Activated CD4-positive, CD25-positive, alpha-beta regulatory T cell (primary cell): ENCODE results near the gene HAGHL.

Experiments used
- DNase-seq, 4 experiments: peaks; one replicate each; lab custom pipeline; 2025; lab: John Stamatoyannopoulos, UW

HAGHL gene

DNA sequence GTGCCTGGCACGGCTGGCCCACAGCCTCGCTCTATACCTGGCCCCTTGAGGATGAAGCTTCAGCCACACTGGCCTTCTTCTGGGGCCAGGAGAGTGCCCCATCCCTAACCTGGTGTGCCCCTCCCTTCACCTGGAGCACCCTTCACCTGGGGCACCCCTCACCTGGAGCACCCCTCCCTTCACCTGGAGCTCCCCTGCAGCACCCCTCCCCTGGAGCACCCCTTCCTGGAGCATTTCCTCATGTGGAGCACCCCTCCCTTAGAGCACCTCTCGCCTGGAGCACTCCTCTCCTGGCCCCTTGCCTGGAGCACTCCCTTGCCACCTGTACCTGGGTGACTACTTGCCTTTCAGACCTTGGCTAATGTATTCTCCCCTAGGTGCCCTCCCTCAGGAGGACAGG is 18.9 kb upstream of the HAGHL start:
- no peak for DNase-seq

DNA sequence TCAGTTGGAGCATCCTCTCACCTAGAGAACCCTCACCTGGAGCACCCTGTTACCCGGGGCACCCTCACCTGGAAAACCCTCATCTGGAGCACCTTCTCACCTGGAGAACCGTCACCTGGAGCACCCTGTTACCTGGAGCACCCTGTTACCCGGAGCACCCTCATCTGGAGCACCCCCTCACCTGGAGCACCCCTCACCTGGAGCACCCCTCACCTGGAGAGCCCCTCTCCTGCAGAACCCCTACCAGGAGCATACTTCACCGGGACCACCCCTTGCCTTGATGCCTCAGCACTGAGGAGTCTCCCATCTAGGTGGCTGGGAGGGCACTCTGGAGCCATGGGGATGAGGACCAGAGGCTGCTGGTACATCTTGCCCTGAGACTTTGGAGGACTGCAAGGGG is 17.9 kb upstream of the HAGHL start:
- DNase-seq, result no peak

DNA sequence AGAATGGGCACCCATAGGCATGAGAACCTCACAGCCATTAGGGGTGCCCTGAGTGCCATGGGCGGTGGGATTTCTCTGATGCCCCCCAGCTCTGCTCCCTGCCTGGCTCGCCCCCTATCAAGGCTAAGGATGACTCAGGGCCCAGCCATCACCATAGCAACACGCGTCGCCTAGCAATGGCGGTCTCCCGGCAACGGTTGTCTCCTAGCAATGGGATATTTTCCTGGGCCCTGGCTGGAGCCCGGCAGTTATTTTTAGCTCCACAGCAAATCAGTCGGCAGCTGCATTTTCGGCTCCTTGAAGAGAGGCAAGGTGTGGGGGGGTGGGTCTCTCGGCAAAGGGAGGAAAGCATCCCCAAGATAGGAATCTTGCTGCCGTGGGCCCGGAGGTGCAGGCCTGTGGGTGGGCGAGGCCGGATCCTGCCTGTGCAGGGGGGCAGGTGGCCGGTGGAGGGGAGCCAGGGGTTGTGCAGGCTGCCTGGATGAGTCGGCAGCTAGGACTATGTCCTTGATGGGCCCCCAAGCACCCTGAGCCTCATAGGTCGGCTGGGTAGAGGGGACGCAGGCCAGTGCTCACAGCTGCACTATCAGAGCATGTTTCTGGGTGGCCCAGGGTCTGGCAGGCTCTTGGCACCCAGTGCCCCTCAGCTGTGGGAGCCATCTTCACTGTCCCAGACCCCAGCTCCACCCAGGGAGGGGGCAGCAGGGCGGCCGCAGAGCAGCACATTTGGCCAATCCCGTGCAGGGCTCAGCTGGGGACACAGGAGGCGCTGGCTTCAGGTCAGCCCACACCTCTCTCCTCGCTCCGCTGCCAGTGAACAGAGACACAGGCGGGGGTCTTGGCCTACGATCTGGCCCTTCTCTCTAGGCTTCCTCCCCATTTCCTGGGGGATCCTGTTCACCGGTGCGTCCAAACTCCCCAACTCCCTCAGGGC is 17.1 kb upstream of the HAGHL start:
- no peak for DNase-seq

- no peak for DNase-seq
Observed at GRCh38 chr16:710500-711075, 16.3 kb upstream of the HAGHL start.

GRCh38 chr16:711084-711483 is 15.8 kb upstream of the HAGHL start:
- no peak for DNase-seq

DNA sequence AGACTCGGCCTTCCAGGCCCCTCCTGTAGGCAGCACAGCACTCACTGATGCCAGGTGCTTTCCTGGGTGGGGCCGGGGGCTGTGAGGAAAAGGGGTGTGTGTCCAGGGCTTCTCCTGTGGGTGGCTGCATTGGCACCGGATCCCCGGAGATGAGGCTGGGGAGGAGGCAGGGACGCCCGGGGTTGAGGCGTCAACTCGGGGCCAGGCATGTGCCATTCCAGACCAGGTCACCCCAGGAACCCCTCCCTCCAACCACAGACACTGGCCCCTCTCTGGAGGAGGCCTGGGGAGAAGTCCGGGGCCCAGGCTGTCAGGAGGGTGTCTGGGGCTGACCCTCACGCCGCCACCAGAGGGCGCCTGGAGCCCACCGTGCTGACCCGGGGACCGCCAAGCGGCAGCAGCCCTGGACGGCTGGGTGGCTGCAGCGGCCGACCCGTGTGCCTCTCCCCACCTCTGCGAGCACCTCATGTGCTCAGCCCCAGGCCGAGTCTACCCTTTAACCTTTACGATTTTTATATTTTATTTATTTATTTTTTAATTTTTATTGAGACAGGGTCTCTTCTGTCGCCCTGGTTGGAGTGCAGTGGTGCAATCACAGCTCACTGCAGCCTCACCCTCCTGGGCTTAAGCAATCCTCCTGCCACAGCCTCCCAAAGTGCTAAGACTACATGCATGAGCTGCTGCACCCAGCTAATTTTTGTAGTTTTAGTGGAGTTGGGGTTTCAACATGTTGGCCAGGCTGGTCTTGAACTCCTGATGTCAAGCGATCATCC is 15.2 kb upstream of the HAGHL start:
- peak; percentile 60 to 71 (median 70) for DNase-seq

DNA sequence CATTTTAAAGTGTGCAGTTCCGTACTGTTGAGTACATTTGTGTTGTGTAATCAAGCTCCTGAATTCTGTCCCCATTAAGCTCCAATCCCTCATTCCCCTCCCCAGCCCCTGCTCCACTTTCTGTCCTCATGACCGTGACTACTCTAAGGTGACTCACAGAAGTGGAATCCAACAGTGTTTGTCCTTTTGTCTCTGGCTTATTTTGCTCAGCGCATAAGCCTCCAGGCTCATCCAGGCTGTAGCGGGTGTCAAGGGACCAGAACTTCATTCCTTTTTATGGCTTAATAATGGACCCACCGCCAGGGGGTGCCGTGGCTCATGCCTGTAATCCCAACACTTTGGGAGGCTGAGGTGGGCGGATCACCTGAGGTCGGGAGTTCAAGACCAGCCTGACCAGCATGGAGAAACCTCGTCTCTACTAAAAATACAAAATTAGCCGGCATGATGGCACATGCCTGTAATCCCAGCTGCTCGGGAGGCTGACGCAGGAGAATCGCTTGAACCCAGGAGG is 14.1 kb upstream of the HAGHL start:
- peak in 1 of 4 experiments; percentile 44 for DNase-seq

DNA sequence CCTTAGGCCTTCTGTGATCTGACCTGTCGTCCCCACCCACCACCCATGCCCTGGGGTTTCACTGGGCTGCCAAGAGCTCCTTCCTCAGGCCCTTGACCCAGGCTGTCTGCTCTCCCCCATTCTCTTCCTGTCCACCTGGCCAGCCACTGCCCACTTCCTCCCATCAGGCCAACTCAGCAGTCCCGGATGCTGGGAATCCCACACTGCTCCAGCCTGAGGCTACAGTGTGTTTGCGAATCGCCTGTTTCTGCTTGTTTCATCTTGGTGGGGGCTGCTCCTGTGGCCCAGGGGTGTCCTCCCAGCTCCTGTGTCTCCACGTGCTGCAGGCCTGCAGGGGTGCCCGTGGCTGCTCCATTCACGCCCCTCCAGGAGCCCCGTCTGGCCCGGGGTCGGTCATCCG is 12.8 kb upstream of the HAGHL start:
- no peak for DNase-seq

GRCh38 chr16:714558-715476 is 12.1 kb upstream of the HAGHL start, which contains the start of gene METRN:
METRN (plus strand) TSS chr16:715118; CDS start chr16:715290, 172 bp downstream.
- DNase-seq, result peak; percentile 73 to 84 (median 78)

DNA sequence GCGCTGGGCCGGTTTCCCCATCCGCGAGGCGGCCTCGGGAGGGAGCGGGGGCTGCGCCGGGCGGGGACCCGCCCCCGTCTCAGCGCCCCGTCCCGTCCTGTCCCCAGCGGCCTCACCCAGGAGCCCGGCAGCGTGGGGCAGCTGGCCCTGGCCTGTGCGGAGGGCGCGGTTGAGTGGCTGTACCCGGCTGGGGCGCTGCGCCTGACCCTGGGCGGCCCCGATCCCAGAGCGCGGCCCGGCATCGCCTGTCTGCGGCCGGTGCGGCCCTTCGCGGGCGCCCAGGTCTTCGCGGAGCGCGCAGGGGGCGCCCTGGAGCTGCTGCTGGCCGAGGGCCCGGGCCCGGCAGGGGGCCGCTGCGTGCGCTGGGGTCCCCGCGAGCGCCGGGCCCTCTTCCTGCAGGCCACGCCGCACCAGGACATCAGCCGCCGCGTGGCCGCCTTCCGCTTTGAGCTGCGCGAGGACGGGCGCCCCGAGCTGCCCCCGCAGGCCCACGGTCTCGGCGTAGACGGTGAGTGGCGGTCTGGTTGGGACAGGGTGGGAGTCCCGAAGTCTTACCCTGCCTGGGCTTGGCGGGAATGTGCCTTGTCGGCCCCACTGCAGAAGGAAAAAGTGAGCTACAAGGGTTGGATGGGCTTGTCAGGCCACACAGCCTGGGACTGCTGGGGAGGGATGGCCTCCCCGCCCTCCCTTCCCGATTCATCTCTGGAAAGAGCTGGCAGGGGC is 11.3 kb upstream of the HAGHL start:
- DNase-seq, result no peak

GRCh38 chr16:716200-716568 is 10.7 kb upstream of the HAGHL start:
- no peak for DNase-seq

DNA sequence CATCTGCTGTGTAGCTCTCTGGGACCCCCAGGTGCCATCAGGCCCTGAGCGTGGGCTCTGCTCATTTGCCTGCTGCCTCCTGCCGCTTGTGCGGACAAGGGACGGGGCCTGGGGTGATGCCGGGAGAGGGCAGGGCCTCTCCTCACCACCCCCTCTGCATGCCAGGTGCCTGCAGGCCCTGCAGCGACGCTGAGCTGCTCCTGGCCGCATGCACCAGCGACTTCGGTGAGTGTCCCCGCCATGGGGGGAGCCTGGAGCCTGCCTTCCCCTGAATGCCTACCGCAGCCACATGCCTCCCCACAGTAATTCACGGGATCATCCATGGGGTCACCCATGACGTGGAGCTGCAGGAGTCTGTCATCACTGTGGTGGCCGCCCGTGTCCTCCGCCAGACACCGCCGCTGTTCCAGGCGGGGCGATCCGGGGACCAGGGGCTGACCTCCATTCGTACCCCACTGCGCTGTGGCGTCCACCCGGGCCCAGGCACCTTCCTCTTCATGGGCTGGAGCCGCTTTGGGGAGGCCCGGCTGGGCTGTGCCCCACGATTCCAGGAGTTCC is 10.1 kb upstream of the HAGHL start:
- DNase-seq, result no peak

DNA sequence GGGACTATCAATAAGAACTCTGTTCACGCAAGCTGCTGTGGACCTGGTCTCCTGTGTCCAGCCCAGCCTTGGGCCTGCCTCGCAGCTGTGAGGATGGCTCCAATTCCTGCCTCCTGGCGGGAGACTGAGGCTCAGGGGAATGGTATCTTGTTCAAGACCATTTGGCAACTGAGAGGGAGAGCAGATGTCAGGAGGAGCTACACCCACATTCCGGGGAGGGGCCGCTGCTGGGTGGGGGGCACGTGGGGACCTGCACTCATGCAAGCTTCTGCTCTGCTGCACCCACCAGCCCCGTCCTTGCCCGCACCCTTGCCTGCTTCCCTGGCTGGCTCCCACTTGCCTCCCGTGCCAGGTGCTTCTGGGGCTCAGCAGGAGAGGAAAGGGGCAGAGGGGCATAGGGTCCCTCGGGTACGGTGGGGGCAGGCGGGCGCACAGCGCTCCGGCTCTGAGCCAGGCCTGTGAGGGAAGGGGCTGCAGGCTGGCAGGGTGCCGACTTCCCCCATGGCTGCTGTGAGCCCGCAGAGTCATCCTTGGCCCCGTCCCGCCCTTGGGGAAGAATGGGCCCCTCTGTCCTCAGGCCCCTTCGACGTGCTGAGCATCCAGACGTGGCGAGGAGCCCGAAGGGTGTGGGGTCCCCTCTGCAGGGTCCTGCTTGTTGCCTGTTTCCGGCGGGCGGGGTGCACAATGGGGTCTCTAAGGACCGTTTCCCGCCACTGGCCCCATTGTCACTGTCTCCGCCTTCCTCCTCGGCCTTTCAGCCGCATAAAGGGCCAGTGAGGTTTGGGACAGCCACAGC is 9.3 kb upstream of the HAGHL start:
- DNase-seq, result no peak

GRCh38 chr16:718389-718788 is 8.5 kb upstream of the HAGHL start:
- DNase-seq, result no peak

GRCh38 chr16:718922-719321 is 8.0 kb upstream of the HAGHL start:
- DNase-seq, result no peak

- DNase-seq, result no peak
Observed at GRCh38 chr16:719815-720446, 7.0 kb upstream of the HAGHL start.

GRCh38 chr16:720447-720989 is 6.4 kb upstream of the HAGHL start:
- peak in 1 of 4 experiments; percentile 27 for DNase-seq

DNA sequence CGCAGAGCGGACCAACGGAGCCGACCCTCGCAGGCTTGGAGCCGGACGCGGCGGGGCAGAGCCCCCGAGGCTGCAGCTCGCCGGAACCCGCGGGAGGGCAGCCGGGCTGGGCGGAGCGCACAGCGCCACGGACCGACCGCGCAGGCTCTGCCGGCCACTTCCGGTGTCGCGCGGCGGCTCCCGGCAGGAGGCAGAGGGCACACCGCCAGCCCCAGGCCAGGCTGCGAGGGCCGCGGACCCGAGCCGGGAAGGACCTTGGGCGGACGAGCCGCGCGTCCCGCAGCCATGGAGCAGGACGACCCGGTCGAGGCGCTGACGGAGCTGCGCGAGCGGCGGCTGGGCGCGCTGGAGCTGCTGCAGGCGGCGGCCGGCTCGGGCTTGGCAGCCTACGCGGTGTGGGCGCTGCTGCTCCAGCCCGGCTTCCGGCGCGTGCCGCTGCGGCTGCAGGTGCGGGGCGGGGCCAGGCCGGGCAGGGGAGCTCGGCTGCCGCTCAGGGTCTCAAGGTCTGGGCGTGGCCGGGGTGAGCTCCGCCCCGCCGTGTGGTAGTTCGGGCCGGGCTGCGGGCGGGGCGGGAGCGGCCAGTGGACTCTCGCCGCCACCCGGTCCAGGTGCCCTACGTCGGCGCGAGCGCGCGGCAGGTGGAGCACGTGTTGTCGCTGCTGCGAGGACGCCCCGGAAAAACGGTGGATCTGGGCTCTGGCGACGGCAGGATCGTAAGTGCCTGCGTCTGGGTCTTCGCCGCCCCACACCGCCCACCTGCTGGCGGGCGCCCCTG is 5.7 kb upstream of the HAGHL start, which contains the start of gene ANTKMT:
Gene ANTKMT, plus strand, starts transcription at position 157 of the 775 bp plus-strand sequence. Its CDS starts 129 bp downstream, at position 286.
- DNase-seq, result peak; percentile 54 to 66 (median 61)
